KOPT-K1 (cell line): ENCODE results near the gene SLC26A9.
"Not testable (repeated sequence)": the region's sequence is repeated elsewhere in the genome, so short reads cannot be mapped to it uniquely, and the experiment has no call there.

Experiments used
- H3K27ac ChIP-seq: fragments of 200-600 bp; sonication (generic); 2 replicates; pipeline ENCODE4 v1.5.1; 2016; ENCODE audit warnings: antibody characterized with exemption, mild to moderate bottlenecking, low read depth, low read length; ENCODE audit not compliant: poor library complexity, severe bottlenecking
- H3K36me3 ChIP-seq: fragments of 200-600 bp; sonication (generic); 2 replicates; pipeline ENCODE4 v1.5.1; 2017; ENCODE audit warnings: antibody characterized with exemption, mild to moderate bottlenecking, low read length, moderate library complexity; ENCODE audit not compliant: insufficient read depth
- H3K9me3 ChIP-seq: fragments of 200-600 bp; sonication (generic); 2 replicates; pipeline ENCODE4 v1.5.1; 2017; ENCODE audit warnings: antibody characterized with exemption, low read length, mild to moderate bottlenecking; ENCODE audit not compliant: insufficient read depth, poor library complexity, severe bottlenecking

The SLC26A9 gene

GRCh38 chr1:205879974-205880373 lies 63.3 kb downstream of the SLC26A9 start:
- H3K27ac ChIP-seq: no peak overlapping the region
- H3K36me3 ChIP-seq: no peaks in the 10 kb centered on the region
- peaks cover 38% of the 10 kb centered on the region for H3K9me3 ChIP-seq

DNA sequence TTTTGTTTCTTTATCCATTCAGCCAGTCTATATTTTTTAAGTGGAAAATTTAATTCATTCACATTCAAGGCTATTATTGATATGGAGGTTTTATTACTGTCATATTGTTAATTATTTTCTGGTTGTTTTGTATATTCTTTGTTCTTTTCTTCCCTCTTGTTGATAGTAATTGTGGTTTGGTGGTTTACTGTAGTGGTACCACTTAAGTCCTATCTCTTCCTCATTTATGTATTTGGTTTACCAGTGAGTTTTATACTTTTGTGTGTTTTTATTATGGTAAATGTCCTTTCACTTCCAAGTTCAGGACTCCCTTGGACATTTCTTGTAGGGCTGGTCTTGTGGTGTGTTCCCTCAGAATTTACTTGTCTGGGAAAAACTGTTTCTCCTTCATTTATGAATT lies 65.2 kb downstream of the SLC26A9 start:
- peaks cover 36% of the 10 kb centered on the region for H3K9me3 ChIP-seq
- no peak overlapping the region for H3K27ac ChIP-seq
- H3K36me3 ChIP-seq: no peaks in the 10 kb centered on the region

DNA sequence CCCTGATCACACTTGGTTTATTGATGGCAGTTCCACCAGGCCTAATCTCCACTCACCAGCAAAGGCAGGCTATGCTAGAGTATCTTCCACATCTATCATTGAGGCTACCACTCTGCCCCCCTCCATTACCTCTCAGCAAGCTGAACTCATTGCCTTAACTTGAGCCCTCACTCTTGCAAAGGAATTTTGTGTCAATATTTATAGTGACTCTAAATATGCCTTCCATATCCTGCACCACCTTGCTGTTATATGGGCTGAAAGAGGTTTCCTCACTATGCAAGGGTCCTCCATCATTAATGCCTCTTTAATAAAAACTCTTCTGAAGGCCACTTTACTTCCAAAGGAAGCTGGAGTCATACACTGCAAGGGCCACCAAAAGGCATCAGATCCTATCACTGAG lies 70.1 kb downstream of the SLC26A9 start:
- not testable (repeated sequence) for H3K9me3 ChIP-seq, H3K27ac ChIP-seq, H3K36me3 ChIP-seq

DNA sequence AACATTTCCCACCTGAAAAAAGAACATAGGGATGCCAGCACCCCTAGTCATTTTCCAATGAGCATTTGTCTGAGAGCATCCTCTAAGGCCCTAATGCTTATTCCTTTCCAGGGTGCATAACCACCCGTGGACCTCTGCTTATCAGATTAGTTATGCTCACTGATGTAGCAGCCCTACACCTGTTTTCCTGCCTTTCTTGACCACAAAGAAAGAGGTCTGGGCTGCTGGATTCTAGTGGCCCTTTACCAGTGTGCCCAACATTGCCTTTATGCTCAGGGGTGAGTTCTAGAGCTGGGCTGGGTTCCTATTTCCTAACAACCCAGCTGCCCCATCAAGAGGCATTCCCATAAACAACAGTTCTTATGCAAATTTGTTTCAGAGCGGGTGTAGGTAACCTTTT lies 73.0 kb downstream of the SLC26A9 start:
- H3K27ac ChIP-seq: no peak overlapping the region

More for the DNA sequence above, 73.0 kb downstream of the SLC26A9 start:
- Histone ChIP-seq H3K36me3 (no peaks in the 10 kb centered on the region), H3K9me3 (no peaks in the 10 kb centered on the region)
